DMS79 (cell line): Measurements from ENCODE around the gene LSAMP.
"Not testable (repeated sequence)": the region's sequence is repeated elsewhere in the genome, so short reads cannot be mapped to it uniquely, and the experiment has no call there.

Experiments used
- DNase-seq: peaks from one replicate; lab custom pipeline; 2025; lab: John Stamatoyannopoulos, UW

The LSAMP gene

DNA sequence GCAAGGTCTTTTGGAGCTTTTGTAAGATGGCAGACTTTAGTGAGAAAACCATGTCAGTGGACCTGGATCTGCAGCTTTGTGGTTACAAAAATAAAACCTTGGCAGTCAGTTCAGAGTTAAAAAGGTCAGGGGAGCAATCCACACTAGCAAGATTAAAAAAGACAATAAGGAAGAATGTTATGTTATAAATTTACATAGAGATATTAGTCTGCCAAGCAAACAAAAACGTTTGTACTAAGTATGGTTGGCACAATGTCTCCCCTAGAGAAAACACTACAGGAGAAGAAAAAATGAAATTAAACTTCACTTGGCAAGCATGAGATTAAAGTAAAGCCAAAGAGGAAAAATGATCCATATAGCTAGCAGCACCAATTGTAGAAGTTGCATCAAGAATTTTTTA, 205.0 kb downstream of the LSAMP start:
- no peak for DNase-seq

DNA sequence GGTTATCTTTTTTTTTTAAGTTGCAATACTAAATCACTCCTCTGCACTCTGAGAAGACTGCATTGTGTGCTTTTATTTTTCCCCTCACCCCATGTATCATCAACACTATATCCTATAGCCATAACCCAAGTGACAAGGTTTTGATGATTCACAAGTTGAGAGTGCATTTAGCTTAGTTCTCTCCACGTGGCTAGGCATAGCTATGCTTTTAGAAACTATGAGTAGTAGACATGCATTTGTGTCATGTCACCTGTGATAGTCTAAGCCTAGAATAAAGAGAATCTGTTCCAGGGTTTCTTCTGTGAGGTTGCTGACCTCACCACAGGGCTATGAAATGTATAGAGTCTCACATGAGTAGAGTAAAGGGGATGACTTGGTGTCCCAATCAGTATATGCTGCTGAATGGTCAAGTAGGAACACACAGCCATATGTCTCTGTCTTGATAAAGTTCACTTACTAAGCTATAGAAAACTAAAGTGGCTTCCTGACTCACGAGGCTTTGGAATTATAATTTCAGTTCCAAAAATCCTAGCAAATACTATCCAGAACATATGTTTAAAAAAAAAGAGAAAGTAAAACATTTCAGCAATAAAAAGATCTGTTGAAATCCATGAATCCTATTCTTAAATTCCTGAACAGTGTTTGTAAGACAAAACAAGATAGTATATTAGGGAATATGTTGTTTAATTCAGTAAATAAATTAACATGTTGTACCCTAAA, 206.3 kb downstream of the LSAMP start:
- DNase-seq: no peak

GRCh38 chr3:116233711-116234357, 211.5 kb downstream of the LSAMP start:
- DNase-seq: no peak

DNA sequence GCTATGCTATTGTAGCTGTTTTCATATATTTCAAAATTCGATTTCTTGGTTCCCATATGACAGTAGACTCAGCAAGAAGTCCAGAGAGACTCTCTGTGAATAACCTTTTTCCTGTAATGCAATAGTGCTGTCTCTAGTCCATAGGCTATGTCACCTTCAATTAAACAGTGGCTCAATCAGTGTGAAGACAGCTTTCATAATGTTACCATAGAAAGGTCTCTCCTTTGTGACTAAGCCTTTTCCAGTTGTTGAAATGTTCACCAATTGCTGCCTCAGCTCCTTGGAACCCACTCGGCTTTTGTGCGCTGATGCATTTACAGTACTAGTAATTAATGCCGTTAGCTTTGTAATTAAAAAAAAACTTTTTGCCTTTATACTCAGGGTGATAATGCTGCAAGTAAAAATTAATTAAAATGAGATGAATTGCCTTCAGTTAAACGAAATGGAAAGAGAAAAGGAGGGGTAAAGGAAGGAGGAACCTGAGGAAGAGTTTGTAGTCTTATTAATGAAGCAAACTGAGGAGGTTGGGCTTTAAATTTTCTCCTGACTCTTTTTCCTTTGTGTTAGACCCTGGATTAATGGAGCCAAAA, 214.8 kb downstream of the LSAMP start:
- no peak for DNase-seq

DNA sequence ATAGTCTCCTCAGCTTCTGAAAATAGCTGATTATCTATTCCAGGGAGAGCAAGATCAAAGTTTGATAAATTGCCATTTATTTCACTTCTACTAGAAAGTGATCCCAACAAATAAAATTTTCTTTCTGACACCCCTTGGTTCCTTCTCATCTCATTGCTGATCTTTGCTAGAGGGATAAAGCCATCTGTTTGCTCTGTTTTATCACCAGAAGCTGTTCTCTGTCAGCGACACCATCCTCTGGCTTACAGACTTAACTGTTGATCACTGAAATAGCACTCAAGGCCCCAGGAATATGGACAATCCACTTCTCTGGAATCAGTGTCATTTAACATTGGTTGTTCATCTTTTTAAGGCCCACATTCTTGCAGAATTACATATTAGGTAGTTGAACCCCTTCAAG, 219.0 kb downstream of the LSAMP start:
- DNase-seq: no peak

DNA sequence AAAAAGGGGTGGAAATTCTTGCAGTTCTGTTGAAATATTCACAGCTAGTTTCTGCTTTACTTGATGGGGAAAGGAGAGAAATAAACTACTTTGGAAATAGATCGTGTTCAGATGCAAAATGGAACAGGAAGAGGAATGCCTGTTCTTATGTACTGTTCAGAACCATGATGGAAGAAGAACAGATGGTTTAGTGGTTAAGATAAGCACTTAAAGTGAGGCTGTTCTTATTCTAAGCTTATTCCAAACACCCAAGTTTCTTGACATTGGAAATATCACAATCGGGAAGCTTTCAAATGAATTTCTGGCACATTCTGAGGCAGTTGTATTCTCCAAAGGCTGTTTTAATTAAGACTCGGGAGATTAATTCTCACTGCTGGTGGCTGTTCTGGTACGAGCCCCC, 228.5 kb downstream of the LSAMP start:
- no peak for DNase-seq

- DNase-seq: no peak
Observed at GRCh38 chr3:116211901-116212300, 233.4 kb downstream of the LSAMP start.

GRCh38 chr3:116208830-116209229, 236.5 kb downstream of the LSAMP start:
- DNase-seq: not testable (repeated sequence)

GRCh38 chr3:116200956-116201690, 244.2 kb downstream of the LSAMP start:
- DNase-seq: no peak

- no peak for DNase-seq
Observed at GRCh38 chr3:116199063-116199462, 246.2 kb downstream of the LSAMP start.

GRCh38 chr3:116198087-116198486, 247.2 kb downstream of the LSAMP start:
- DNase-seq: no peak

GRCh38 chr3:116192464-116192863, 252.8 kb downstream of the LSAMP start:
- no peak for DNase-seq

DNA sequence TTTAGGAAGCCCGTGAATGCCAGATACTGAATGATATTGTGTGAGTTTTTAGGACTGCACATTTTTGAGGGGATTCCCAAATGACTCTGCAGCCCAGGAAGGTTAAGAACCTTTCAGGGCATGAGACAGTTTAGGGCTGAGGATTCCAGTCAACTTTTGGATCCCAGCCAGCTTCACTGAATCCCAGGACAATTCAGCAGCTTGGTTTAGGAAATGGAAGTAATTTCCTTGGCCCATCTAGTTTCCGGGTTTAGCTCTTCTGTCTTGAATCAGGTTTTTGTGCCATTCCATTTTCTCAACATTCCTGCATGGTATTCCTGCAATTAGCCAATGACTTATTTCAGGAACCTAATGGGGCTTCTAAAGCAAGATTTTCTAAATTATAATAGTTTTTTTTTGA, 253.9 kb downstream of the LSAMP start:
- DNase-seq: no peak

DNA sequence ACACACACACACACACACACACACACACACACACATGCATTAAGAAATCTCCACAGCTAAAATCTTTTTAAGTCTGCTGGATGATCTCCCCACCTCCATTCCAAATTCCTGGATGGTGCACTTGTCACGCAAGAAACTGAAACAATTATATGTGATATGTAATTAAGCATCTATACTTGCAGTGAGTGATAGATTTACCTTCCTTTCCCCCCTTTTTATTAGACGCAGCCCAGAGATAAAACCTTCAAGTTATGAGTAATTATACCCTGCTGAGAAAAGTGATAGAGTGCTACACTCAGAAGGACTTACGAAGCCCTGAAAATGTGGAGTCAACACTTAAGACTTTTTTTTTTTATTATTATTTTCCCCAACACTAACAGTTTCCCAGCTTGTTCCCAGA, 255.2 kb downstream of the LSAMP start:
- DNase-seq: no peak

- no peak for DNase-seq
Observed at GRCh38 chr3:116188231-116188785, 257.0 kb downstream of the LSAMP start.

DNA sequence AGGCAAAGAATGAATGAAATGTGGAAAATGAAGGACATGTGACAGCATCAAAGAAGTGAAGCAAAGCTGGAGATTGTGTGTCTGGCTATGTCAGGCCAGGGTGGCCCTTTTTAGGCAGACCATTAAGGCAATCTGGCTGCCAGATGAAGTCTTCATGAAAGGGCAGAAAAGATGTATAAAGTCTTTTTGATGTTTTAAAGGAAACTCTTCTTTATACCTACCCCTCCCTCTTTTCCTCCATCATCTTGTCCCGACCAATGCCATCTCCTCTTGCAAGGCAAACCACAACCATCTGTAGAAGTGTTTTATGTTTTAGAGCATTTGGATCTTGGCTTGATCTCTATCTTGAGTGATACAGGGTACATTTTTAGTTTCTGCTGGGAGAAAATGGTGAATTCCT, 259.2 kb downstream of the LSAMP start:
- no peak for DNase-seq

- no peak for DNase-seq
Observed at GRCh38 chr3:116181159-116181558, 264.1 kb downstream of the LSAMP start.

DNA sequence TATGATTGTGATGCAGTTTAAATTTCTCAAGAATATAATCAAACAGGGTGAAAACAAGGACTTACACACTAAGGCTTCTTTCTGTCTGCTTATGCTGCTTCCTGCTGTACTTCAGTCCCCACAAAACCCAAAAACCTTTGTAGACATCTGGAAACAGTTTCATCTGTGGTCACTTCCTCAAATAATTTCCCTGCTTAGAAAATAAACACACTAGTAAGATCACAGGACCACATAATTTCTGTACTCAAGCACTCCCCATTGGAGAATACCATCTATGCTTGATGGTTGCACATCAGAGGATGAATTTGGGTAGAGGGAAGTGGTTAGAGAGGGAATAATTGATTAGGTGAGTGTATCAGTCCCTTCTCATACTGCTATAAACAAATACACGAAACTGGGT, 266.2 kb downstream of the LSAMP start:
- DNase-seq: no peak

- DNase-seq: no peak
Observed at GRCh38 chr3:116176974-116177555, 268.2 kb downstream of the LSAMP start.

- no peak for DNase-seq
Observed at GRCh38 chr3:116166121-116166520, 279.2 kb downstream of the LSAMP start.

DNA sequence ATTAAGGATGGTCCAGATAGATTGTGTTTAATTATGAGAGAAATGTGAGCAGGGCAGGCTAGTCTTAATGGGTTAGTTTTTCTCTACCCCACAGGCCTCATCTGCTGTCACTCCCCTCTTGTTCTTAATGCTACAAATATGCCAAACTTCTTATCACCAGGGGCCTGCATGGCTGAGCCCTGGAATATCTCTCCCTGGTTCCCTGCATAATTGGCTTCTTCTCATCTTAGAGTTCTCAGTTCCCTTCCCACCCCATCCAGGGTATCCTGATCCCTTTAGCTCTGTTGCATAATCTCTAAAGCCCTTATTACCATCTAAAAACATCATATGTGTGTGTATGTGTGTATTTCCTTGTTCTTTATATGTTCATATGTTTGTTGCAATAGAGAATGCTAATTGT, 279.6 kb downstream of the LSAMP start:
- no peak for DNase-seq

DNA sequence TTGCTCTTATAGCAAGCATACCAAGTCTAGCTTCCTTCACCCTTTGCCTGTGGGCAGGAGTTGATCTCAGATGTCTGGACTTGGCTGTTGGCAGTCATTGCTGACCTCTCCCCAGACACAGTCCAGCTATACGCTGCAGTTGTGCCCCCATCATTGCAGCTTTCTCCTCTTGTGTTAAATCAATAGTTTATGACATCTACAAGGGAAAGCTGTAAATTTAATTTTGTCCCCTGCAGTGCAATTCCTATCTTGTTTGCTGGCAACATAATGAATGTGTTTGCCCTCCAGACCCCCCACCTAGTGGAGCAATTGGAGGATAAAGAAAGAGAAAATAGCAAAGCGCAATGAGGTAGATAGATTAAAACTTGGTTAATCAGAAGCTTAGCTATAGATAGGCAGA, 280.2 kb downstream of the LSAMP start:
- no peak for DNase-seq
